ENCODE results near the gene STAMBPL1. TPM values are rescaled to one million over a fixed set of nuclear protein-coding genes. Genes with fewer than 3 reads are reported as not detected.

The STAMBPL1 gene
- total RNA-seq, 1 donor from 2014 or later, result 37.5 TPM

DNA sequence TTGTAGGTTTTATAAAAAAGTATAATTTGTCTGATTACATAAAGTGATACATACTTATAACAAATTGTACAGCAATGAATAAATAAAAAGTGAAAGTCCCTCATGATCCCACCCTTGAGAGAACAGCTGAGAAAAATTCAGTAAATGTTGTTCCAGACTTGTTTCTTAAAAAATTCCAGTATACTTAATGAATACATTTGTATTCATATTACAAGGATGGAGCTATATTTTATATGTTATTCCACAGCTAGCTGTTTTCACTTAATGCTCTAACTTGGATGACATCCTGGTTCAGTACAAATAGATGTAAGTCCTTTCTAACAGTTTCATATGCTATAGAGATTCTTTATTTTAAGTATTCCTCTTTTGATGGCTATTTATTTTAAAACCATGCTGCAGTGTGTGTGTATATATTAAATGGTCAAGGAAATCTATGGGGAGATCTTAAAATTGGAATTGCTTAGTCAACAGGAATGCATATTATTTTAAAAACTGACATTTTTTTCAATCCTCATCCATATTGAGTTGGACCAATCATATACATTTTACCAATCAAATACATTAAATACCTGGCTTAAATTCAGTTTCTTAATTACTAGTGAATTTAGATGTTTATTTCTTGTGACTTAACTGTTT is 8.9 kb downstream of the STAMBPL1 start:
- Mint-ChIP-seq H3K36me3 (ENCODE audit: low read depth) (peaks cover 33% of the 10 kb centered on the region), H3K9me3 (no peaks in the 10 kb centered on the region), H3K4me3 (no peak overlapping the region), H3K27me3 (ENCODE audit: insufficient read depth) (no peaks in the 10 kb centered on the region), H3K4me1 (ENCODE audit: low read depth) (peaks cover 69% of the 10 kb centered on the region), H3K27ac (no peak overlapping the region)
- intact Hi-C loops (cut with micrococcal nuclease), result loop anchor here (10.0 kb wide), 2 partner anchors 526 to 816 kb away; partner anchors contain the start of genes IFIT5 and KIF20B
- no peak for DNase-seq (ENCODE audit: low spot score)

DNA sequence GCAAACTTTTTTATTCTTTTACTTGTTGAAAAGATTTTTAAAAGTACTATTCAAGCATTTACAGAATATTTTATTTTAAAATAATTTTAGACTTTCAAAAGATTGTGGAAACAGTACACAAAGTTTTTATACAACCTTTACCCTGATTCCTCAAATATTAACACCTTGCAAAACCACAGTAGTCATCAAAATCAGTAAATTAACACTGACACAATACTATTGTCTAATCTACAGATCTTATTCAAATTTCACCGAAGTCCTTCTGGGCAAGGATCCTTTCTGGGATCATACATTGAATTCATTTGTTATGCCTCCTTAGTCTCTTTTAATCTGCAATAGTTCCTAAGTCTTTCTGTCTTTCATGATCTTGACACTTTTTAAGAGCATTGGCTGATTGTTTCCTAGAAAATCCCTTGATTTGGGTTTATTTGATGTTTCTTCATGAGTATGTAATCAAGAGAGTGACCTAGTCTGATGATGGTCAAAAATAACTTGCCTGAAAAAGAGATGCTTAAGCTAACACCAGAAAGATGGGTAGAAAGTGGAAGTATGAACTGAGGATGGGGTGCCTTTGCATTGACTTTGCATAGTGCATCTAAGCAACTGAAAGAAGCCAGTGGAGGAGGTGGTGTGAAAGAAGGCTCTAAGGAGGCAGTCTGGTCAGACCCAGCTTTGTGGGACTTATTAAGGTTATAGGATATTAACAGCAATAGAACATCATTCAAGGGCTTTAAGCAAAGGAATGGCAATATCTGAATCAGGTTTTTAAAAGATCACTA is 9.7 kb downstream of the STAMBPL1 start:
- intact Hi-C loops (cut with micrococcal nuclease), result loop anchor here (10.0 kb wide), 2 partner anchors 525 to 815 kb away; partner anchors contain the start of genes IFIT5 and KIF20B
- Mint-ChIP-seq H3K4me3 (no peak overlapping the region), H3K36me3 (ENCODE audit: low read depth) (peaks cover 38% of the 10 kb centered on the region), H3K9me3 (no peaks in the 10 kb centered on the region), H3K27me3 (ENCODE audit: insufficient read depth) (no peaks in the 10 kb centered on the region), H3K27ac (no peak overlapping the region), H3K4me1 (ENCODE audit: low read depth) (peaks cover 60% of the 10 kb centered on the region)
- no peak for DNase-seq (ENCODE audit: low spot score)

DNA sequence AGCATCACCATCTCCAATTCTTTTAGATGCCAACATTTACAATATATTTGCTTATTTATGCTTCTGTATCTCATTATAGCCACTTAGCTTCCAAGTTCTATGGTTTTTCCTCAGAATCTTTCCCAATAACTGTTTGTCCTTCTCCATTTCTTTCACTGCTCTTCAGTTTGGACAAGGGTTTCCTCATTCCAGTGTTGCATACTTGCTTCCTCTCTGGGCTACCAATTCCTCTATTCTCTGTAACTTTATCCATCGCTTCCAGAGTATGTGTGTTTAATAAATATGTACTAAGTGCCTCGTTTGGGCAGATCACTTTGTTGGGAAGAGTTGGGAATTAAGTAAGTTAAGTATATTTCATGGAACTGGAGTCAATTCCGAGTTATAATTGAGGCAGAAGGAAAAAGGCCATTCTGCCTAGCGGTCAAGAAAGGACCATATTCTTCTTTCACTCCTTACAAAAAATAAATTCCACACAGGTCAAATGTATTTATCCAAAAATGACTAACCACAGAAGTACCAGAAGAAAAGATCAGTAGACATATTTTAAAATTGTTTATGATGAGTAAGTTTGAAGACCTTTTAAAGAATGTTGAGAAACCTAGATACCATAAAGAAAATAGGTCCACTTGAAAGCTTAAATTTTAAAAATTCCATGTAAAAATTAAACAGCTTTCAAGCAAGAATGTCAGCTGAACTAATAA is 10.8 kb downstream of the STAMBPL1 start:
- Mint-ChIP-seq H3K27me3 (ENCODE audit: insufficient read depth) (no peaks in the 10 kb centered on the region), H3K9me3 (no peaks in the 10 kb centered on the region), H3K27ac (no peak overlapping the region), H3K36me3 (ENCODE audit: low read depth) (peaks cover 32% of the 10 kb centered on the region), H3K4me1 (ENCODE audit: low read depth) (peaks cover 56% of the 10 kb centered on the region), H3K4me3 (no peak overlapping the region)
- no peak for DNase-seq (ENCODE audit: low spot score)
- intact Hi-C loops (cut with micrococcal nuclease), result no loop called here

DNA sequence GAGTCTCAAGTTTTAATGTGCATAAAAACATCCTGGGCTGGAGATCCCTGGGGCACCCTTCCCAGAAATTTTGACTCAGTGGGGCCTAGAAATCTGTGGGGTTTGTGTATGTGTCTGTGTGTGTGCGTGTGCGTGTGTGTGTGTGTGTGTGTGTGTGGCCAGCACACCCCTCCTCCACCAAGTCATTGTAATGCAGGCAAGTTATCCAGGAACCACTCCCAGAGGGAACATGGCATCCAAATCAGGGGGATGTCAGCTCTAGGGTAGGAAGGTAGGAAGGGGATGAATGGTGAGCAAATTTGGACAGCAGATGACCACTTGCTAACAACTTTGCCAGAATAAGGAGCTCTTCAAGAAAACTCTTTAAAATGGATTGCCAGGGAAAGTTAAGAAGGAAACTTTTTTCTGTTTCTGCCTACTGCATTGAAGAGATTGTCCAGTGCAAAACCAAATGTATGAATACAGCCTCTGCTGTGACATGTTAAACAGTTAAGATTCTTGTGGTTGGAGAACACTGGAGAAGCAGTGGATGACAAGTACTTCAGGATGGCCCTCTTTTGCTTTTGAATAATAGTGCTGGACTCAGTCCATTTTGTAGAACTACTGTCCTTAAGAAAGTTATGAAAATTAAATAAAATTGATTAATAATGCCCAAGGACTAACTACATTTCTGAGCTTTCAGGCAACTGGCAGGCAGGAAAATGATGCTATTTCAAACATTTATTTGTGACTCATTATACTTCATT is 12.3 kb downstream of the STAMBPL1 start:
- DNase-seq (ENCODE audit: low spot score), result no peak
- Mint-ChIP-seq H3K9me3 (no peaks in the 10 kb centered on the region), H3K27ac (no peak overlapping the region), H3K4me3 (no peak overlapping the region), H3K36me3 (ENCODE audit: low read depth) (peaks cover 35% of the 10 kb centered on the region), H3K4me1 (ENCODE audit: low read depth) (peaks cover 60% of the 10 kb centered on the region), H3K27me3 (ENCODE audit: insufficient read depth) (no peaks in the 10 kb centered on the region)
- intact Hi-C loops (cut with micrococcal nuclease), result no loop called here

DNA sequence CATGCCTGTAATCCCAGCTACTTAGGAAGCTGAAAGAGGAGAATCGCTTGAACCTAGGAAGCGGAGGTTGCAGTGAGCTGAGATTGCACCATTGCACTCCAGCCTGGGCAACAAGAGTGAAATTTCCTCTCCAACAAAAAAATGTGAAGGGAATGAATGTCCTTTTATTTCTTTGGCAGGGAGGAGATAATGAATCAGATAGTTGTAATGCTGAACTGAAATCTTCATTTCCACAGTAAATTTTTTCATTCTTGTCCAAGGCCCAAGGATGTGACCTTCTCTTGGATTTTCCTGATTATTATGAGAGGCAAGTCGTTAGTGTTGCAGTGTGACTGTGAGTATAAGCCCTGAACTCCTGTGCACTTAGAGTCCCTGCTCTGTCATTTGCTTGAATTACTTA is 13.6 kb downstream of the STAMBPL1 start:
- intact Hi-C loops (cut with micrococcal nuclease), result no loop called here
- peaks cover 34% of the 10 kb centered on the region for H3K36me3 Mint-ChIP-seq (ENCODE audit: low read depth)
- H3K4me1 Mint-ChIP-seq (ENCODE audit: low read depth), result peaks cover 62% of the 10 kb centered on the region

DNA sequence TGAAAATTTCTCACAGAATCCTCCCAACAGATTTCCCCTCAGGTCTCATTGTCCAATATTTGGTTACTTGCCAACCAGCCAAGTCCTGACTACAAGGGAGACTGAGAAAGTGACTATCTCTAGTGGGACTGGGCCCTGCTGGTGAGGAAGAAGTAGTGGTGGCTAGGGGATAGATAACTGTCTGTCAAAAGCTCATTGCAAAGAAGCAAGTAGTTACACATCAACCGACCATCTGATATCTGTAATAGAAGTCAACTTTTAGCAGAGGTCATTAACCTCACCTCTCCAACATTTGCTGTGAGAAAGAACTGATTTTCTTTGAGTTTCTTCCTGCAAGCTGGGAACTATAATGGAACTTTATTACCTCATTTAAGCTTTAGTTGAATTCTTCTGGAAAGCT is 15.2 kb downstream of the STAMBPL1 start:
- Mint-ChIP-seq H3K36me3 (ENCODE audit: low read depth) (peaks cover 31% of the 10 kb centered on the region), H3K27ac (no peak overlapping the region), H3K9me3 (no peaks in the 10 kb centered on the region), H3K27me3 (ENCODE audit: insufficient read depth) (no peaks in the 10 kb centered on the region), H3K4me1 (ENCODE audit: low read depth) (peaks cover 62% of the 10 kb centered on the region), H3K4me3 (no peak overlapping the region)
- DNase-seq (ENCODE audit: low spot score), result no peak
- intact Hi-C loops (cut with micrococcal nuclease), result no loop called here

More for the DNA sequence above, 13.6 kb downstream of the STAMBPL1 start:
- Mint-ChIP-seq H3K9me3 (no peaks in the 10 kb centered on the region), H3K27ac (no peak overlapping the region), H3K4me3 (no peak overlapping the region), H3K27me3 (ENCODE audit: insufficient read depth) (no peaks in the 10 kb centered on the region)
- no peak for DNase-seq (ENCODE audit: low spot score)

DNA sequence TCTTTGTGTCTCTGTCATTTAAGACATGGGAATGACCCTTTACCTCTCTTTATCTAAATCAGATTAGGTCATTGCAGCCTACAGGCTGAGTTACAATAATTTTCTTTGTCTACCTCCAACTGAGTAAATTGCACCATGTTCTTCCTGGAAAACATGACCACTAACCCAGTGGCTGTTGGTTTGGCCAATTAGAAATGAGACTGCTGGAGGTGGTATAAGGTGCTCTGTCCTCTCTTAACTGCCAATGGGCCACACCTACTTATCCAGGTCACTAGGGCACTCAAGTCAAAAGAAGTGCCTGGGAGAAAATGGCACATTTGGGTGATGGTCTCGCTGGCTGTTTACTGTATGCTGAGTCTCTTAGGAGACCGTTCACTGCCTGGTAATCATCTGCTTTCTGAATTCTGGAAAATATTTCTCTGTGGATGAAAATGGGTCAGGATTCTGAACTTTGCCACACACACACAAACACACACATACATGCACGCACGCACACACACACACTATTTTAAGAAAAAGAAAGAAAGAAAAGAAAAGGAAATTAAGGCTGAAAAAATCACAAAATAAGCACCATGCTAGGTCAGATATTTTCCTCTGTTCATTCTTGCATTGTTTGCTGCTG is 16.4 kb downstream of the STAMBPL1 start:
- no peaks in the 10 kb centered on the region for H3K9me3 Mint-ChIP-seq
- peaks cover 66% of the 10 kb centered on the region for H3K4me1 Mint-ChIP-seq (ENCODE audit: low read depth)
- H3K27ac Mint-ChIP-seq, result peak overlapping the region; percentile 87
- peak overlapping the region; percentile 45 for H3K4me3 Mint-ChIP-seq
- intact Hi-C loops (cut with micrococcal nuclease), result no loop called here
- no peak for DNase-seq (ENCODE audit: low spot score)
- peaks cover 32% of the 10 kb centered on the region for H3K36me3 Mint-ChIP-seq (ENCODE audit: low read depth)
- no peaks in the 10 kb centered on the region for H3K27me3 Mint-ChIP-seq (ENCODE audit: insufficient read depth)

DNA sequence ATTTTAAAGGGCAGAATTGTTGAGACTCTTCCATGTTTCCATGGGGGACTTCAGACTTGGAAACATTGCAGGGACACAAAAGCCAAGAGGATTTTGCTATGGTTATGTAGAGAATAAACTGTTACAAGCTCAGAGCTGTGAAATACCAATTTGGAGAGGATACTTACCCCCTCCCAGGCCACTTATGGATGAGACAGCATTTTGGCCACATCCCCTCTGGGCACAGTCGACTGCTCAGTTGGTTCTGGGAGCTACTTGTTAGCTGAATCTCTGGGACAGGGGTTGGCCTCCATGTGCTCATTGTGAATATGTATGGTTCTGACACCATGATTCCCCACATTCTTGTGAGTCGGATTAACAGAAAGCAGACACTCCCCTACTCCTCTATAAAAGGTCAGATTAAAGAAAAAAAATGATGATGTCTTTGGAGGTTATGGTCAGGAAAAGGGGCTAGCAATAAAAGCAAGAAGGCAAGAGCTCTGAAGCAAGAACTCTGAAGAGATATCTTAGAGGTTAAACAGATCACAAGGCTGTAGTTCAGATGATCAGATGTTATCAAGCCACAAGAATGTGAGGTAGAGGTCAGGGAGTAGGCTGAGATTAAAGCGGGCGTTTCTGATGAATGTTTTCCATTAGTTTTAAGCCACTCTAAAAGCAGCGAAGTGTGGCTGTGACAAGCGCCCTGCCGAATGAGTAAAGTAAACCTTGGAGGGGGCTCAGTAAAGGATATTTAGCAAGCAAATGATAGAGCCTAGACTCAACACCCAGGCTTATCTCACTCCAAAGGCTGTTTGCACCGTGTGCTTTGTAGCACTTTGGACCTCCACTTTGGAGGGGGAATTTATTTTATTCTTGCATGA is 17.2 kb downstream of the STAMBPL1 start:
- H3K4me1 Mint-ChIP-seq (ENCODE audit: low read depth), result peaks cover 70% of the 10 kb centered on the region
- H3K9me3 Mint-ChIP-seq, result no peaks in the 10 kb centered on the region
- DNase-seq (ENCODE audit: low spot score), result no peak
- intact Hi-C loops (cut with micrococcal nuclease), result loop anchor here (1.0 kb wide), 2 partner anchors 11 to 17 kb away; partner anchors contain the start of gene STAMBPL1
- peak overlapping the region; percentile 87 for H3K27ac Mint-ChIP-seq
- H3K36me3 Mint-ChIP-seq (ENCODE audit: low read depth), result peaks cover 38% of the 10 kb centered on the region
- H3K27me3 Mint-ChIP-seq (ENCODE audit: insufficient read depth), result no peaks in the 10 kb centered on the region
- H3K4me3 Mint-ChIP-seq, result peak overlapping the region; percentile 32

DNA sequence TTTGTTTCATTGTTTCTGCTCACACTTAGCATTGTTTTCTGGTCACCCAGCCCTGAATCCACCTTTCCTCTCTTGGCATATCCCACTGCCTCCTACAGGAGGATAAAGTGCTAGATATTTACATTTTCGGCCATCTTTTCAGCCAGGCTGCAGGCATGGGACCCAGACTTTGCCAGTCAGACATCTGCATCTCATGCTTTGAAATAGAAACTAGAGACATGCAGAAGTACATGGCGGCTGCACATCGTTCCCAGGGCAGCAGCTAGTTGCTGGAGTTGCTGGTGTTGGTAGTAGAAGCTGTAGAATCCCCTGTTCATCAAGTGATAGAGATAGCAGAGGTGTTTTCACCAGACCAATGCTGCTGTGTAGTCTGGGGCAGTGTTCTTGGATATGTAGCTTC is 18.7 kb downstream of the STAMBPL1 start:
- no peaks in the 10 kb centered on the region for H3K9me3 Mint-ChIP-seq
- peaks cover 77% of the 10 kb centered on the region for H3K4me1 Mint-ChIP-seq (ENCODE audit: low read depth)
- no peak for DNase-seq (ENCODE audit: low spot score)
- peaks cover 41% of the 10 kb centered on the region for H3K36me3 Mint-ChIP-seq (ENCODE audit: low read depth)
- H3K27ac Mint-ChIP-seq, result peak overlapping the region; percentile 12
- H3K27me3 Mint-ChIP-seq (ENCODE audit: insufficient read depth), result no peaks in the 10 kb centered on the region
- intact Hi-C loops (cut with micrococcal nuclease), result no loop called here
- H3K4me3 Mint-ChIP-seq, result no peak overlapping the region

DNA sequence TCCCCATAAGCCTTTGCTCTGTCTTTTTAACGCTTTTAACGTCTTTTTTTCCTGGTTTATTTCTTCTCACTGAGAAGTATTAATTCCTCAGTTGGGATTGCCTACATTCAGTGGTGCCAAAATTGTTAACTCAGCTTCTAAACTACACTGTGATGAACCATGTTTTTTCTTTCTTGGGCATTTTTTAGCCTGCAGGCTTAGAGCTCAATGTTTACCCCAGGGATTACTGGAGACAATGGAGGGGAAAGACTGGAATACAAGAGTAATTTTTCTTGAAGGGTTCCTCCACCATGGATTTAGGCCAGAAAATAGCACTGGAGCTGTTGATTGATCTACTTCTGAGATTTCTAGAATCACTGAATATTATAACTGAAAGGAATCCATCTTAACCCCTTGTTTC is 19.8 kb downstream of the STAMBPL1 start:
- H3K36me3 Mint-ChIP-seq (ENCODE audit: low read depth), result peaks cover 43% of the 10 kb centered on the region
- H3K4me1 Mint-ChIP-seq (ENCODE audit: low read depth), result peaks cover 80% of the 10 kb centered on the region
- H3K27ac Mint-ChIP-seq, result no peak overlapping the region
- intact Hi-C loops (cut with micrococcal nuclease), result loop anchor here (2.0 to 10.0 kb wide), 3 partner anchors 33 to 625 kb away; no protein-coding TSS in a partner anchor
- no peak for DNase-seq (ENCODE audit: low spot score)
- no peaks in the 10 kb centered on the region for H3K9me3 Mint-ChIP-seq
- H3K27me3 Mint-ChIP-seq (ENCODE audit: insufficient read depth), result no peaks in the 10 kb centered on the region
- H3K4me3 Mint-ChIP-seq, result no peak overlapping the region

DNA sequence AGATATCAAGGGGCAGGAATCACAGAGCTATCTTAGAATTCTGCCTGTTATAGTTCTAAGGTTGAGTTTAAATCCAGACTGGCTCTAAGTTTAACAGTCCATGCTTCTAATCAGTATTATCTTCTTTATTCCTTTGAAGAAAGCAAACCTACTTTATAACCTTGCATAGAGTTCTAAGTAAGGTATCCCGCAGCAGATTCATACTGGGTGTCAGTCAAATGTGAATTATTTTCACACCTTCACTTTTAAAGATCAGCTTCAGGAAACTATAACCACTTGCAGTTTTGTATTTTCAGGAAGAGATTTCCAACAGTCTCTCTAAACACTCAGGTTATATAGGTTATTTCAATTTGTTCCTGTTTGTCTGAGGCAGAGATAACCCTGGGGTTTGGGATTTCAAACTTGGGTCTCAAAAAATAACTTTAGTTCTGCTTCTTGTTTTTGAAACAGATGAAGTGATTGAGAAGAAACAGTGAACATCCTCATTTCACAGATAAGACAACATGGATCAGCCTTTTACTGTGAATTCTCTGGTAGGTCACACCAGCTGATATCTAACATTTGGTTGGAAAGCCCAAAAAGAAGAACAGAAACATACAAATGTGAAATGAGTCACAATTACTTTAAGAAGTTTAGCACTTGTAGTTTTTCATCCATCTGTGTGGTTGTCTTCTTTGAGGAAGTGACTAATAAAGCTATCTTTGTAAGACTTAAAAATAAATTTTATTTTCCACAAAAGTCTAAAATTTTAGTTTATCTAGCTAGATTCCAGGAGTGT is 21.4 kb downstream of the STAMBPL1 start:
- Mint-ChIP-seq H3K36me3 (ENCODE audit: low read depth) (peaks cover 50% of the 10 kb centered on the region), H3K4me1 (ENCODE audit: low read depth) (peaks cover 68% of the 10 kb centered on the region), H3K27me3 (ENCODE audit: insufficient read depth) (no peaks in the 10 kb centered on the region), H3K9me3 (no peaks in the 10 kb centered on the region), H3K27ac (peak overlapping the region; percentile 89), H3K4me3 (peak overlapping the region; percentile 73)
- DNase-seq (ENCODE audit: low spot score), result no peak
- intact Hi-C loops (cut with micrococcal nuclease), result loop anchor here (1.0 to 10.0 kb wide), 6 partner anchors 21 to 627 kb away; partner anchors contain the start of gene STAMBPL1
